Activated CD4-positive, CD25-positive, alpha-beta regulatory T cell treated with anti-CD3 and anti-CD28 coated beads, Interleukin-2, amount 50 U/mL, for 72 hours (primary cell): ENCODE results near the gene TMEFF2.
"Not testable (repeated sequence)": the region's sequence is repeated elsewhere in the genome, so short reads cannot be mapped to it uniquely, and the experiment has no call there.

Experiments used
- DNase-seq: peaks from one replicate; pipeline ENCODE4 v3.0.0; 2021

The TMEFF2 gene

DNA sequence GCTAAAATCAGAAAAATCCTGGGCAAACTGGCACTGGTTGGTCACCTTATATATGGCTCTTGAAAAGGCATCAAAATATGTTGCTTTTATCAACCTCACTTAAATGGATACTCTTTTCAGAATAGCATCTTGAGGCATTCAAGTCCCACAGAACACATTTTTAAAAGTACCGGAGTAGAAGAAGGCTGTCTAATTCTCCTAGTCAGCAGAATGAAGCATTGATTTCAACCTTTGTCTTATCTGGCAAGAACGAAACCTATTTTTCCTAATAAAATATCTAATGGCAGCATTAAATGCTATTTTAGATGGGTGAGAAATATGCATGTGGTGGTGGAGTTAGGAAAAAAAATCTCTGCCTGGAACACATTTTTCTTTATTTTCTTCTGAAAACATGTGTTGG lies 27.8 kb downstream of the TMEFF2 start:
- no peak for DNase-seq

- no peak for DNase-seq
Observed at GRCh38 chr2:192165842-192166241, 28.9 kb downstream of the TMEFF2 start.

DNA sequence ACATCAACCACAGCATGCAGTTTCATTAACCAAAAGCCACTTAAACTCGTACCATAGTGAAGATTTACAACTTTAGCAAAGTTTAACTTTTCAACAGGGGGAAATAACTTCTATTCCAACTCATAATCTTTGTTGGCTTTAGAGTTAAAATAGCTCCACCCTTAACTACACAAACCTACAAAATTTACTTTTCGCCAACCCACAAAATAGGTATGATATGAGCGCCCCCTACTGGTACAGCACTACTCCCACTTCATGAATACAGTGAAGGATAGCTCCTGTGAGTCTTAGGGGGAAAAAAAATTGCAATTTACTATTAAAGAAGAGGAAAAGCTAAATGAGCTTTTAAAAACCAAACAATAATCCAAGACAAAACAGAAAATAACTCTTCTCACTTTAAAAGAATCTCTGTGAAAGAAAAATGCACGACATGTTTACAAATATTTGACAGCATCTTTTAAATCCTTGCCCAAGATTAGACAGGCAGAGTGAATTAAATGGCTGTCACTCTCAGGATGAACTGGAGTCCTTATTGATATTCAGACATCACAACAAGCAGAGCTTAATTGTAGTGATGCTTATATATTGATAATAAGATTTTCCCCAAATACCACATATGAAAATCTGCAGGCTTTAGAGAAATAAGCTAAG lies 32.2 kb downstream of the TMEFF2 start:
- DNase-seq: peak; percentile 58

- DNase-seq: no peak
Observed at GRCh38 chr2:192161656-192162290, 33.0 kb downstream of the TMEFF2 start.

DNA sequence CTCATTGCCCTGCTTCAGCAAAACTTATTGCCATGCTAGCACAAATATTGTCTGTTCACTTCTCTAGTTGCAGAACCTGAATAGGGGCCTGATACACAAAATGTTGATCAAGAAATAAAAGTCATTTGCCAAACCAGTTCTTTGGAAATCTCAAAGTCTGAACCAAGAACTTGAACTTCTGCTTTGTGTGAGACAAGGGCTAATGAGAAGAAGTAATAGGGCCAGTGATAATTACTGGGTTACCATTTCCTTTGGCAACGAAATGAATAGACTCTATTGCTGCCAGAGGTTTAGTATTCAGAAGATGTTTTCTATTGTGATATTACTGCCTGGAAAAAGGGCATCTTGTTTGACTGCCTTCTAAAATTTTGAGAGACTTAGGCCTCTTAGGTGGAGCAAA lies 35.0 kb downstream of the TMEFF2 start:
- DNase-seq: no peak

DNA sequence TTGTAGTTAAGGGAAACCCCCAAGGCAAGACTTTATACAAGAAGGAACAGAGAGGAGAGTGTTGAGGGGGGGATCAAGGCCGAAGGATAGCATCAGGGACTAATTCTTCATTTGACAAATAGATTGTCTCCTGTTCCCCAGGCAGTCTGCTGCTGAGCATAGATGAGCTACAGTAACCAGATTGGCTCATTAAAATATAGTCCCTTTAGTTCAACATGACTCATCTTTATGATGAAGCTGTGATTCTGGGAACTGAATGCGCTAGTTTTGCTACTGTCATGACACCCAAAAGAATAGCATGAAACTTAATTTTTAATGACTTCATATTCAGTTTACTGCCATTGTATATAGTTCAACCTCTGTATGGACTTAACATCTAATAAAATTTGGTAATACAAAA lies 35.5 kb downstream of the TMEFF2 start:
- DNase-seq: no peak

DNA sequence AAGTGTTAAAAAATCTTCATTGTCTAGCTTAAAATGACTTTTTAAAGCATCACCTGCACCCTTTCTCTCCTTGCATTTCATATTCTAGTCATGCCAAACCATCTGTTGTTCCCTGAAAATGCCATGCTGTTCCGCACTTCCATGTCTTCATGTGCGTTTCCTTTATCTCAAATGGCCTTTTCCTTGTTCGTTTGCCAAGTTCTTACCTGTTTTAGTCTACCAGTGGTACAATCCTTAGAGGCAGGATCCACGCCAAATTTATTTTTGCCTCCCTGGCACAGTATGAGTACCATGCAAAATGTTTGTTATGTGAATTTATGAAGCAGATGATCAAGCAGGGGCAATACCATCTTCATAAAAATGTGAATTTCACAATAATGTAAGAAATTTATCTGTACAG lies 37.0 kb downstream of the TMEFF2 start:
- no peak for DNase-seq

DNA sequence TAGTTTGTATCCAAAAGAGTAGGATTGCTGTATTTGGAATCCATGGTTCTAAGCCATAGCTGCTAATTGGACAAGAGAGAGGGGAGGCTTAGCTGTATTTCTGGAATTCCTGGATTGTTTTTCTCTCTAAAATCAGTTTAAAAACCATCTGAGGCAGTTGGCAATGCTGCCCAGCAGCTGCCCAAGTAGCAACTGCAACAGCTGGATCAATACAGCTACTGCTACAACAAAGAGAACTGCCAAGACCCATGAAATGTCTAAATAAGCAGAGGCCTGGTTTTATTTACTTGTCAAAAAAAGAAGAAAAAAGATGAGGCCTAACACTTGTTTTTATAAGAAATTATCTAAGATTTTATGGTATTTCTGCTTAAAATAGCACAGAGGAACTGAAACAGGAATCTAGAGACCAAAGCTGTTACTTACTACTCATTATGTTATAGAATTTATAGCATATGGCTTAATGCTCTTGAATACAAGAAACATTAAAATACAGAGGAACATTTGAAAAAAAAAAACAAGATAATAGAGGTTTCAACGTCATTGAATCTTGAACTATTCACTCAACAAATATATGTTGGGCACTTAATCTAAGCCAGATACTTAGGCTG lies 39.1 kb downstream of the TMEFF2 start:
- no peak for DNase-seq

DNA sequence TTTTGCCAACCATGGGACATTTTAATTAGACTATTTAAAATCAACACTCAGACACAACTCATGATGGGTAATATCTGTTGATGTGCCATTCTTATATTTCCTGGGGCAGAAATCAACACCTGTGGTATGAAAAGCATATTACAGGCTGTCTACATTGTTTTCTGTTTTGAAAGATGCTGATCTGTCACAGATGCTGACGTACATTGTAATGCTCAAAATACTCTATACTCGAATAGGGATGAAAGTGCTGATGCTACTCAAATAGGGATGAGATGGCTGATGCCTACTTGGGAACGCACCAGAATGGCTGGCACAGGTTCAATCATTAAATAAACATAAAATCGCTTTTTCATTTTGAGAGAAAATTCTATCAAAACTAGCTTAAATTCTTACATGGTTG lies 41.2 kb downstream of the TMEFF2 start:
- no peak for DNase-seq

DNA sequence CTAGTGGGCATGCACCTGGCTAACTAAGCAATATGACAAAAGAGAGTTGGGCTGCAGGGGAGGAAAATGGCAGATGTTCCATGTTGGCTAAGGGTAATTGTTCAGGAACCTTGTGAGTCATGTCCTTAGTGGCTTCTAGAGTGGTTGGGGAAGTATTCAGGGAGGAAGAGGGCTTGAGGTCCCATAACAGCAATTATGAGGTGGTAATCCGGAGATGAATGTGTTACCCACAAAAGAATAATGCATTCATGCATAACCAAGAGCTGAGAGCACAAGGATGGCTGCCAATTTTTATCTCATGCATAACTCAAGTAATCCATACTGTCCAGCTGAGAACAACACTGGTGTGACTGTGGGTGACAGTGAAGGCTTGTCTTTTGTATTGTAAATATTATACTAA lies 42.9 kb downstream of the TMEFF2 start:
- DNase-seq: no peak

GRCh38 chr2:192150166-192150565 lies 44.6 kb downstream of the TMEFF2 start:
- no peak for DNase-seq

DNA sequence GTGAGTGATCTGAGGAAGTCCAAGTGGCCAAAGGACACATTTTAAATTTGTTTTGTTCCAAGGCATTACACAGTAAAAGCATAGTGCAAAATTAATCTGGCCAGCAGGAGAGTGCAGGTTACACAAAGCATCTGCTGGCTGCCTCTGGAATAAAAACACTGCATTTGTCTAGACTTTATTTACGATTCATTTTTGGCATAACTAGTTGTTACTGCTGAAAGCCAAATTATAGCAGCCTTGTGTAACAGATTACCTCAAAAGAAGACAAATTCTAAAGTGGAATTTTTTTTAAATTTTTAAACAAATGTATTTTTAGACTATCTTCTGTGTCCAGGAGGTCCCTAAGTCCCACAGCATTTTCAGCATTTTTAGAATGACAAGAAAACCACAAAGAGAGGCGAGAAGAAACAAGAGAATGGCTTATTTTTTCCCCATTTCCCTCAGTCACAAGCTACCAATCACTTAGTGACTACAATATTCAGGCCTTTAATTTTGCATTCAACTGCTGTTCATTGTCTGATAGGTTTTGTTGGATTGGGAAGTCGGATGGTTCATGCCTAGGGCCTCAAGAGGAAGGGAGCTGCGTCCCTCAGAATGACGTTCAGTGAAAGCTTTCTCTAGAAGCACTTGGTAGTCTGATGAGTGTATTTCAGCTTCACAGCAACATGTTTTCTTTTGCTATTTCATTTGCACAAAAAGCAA lies 46.0 kb downstream of the TMEFF2 start:
- DNase-seq: no peak

DNA sequence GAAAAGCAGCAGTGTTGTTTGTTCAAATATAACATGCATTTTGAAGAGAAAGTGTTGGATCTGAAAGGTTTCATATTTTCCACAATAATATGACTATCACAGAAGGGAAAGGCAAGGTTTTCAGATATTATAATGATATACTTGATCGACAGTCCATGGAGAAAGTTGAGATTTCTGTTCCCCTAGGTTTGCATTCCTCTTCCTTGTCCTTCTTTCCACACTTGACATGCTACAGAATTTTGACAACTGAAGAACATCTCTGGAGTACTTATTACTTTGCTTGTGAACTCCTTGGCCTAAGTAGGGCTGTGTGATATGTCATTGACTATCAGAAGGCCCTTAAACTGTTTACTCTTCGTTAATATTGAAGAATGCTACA lies 46.5 kb downstream of the TMEFF2 start:
- DNase-seq: no peak

DNA sequence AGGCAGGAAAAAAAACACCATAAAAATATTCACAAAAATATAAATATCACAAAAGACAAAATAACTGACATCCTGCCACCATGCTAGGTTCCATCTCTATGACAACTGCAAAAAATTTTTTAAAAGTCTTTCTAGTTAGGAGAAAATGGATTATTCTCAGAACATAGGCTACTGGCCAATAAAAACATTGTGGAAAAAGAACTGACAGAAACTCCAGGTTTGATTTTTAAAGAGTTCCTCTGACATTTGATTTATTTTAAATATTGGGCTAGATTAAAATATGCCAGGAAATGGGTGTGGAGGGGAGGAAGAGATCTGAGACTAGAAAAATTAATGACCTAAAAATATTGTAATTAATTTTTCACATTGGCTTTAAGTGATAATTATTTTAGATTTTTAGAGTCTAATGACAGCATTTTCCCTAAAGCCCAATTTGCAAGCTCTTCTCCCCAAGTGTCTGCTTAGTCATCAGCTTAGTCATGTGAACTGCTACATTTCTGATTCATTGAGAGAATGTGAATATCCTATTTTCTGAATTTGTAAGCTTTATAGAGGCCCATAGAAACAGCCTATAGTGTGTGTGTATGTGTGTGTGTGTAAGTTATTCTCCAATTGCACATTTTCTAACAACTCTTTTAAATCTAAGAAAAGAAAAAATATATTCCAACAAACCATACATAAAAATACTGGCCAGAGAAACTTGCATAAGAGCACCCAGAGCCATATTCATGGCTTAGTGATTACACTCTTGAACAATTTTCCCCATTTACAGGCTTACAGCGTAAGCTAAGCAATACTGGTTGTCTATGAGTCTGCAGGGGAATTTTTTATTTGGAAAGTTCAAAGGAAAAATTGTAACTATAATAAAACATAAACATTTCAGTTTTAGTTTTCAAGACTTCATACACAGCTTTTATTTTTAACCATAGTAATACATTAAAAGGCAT lies 48.4 kb downstream of the TMEFF2 start:
- no peak for DNase-seq

DNA sequence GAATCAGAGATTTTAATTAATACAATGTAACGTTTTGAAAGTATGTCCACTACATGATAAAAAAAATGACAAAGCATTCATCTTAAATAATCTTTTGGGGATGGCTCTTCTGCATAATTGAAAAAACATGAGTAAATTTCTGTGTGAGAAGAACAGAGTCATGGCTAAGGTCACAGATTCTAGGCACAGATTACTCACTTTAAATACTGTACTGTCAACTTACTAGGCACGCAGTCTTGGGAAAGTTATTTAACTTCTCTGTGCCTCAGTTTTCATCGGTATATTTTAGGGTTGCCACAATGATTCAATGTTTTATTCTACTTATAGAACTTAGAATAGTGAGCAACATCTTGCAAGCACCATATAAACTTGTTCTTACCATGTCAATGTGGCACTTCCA lies 49.2 kb downstream of the TMEFF2 start:
- no peak for DNase-seq

- DNase-seq: no peak
Observed at GRCh38 chr2:192140236-192140839, 54.4 kb downstream of the TMEFF2 start.

GRCh38 chr2:192139813-192140212 lies 54.9 kb downstream of the TMEFF2 start:
- DNase-seq: no peak

DNA sequence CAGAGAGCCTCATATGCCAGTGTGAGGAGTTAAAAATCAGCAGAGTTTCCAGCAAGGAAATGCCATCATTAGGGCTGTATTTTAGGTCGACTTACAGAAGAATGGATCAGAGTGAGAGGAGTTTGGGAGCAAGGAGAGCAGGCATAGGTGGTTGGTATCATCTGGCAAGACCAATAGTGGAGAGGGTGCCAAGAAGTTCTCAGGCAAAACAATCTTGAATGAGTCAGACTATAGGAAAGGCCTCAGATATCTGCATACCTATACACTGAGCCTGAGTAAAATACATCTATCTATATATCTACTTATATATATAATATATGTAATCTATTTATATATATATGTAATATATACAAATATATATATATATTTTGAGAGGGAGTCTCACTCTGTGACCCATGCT lies 57.3 kb downstream of the TMEFF2 start:
- no peak for DNase-seq

- not testable (repeated sequence) for DNase-seq
Observed at GRCh38 chr2:192132604-192133003, 62.1 kb downstream of the TMEFF2 start.

DNA sequence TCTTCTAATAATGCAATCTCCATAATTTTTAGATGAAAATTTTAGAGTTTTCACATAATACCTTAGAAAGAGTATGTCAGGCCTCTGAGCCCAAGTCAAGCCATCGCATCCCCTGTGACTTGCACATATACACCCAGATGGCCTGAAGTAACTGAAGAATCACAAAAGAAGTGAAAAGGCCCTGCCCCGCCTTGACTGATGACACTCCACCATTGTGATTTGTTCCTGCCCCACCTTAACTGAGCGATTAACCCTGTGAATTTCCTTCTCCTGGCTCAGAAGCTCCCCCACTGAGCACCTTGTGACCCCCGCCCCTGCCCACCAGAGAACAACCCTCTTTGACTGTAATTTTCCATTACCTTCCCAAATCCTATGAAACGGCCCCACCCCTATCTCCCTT lies 64.4 kb downstream of the TMEFF2 start:
- not testable (repeated sequence) for DNase-seq

GRCh38 chr2:192128655-192129054 lies 66.1 kb downstream of the TMEFF2 start:
- no peak for DNase-seq

- no peak for DNase-seq
Observed at GRCh38 chr2:192127434-192127833, 67.3 kb downstream of the TMEFF2 start.
